HG03280 (cell line): Measurements from ENCODE around the gene FHOD3.
"Not testable (repeated sequence)": the region's sequence is repeated elsewhere in the genome, so short reads cannot be mapped to it uniquely, and the experiment has no call there.

ENCODE experiments used
- ATAC-seq: cut with Tn5 transposase; IDR thresholded peaks from one replicate; pipeline ENCODE4 v1.9.1; 2021; ENCODE audit warnings: mild to moderate bottlenecking, moderate library complexity; ENCODE audit not compliant: unreplicated experiment

FHOD3 gene

GRCh38 chr18:36441426-36442240 is 144.1 kb downstream of the FHOD3 start:
- ATAC-seq: no peak

- no peak for ATAC-seq
Observed at GRCh38 chr18:36442717-36443116, 145.2 kb downstream of the FHOD3 start.

GRCh38 chr18:36446059-36446458 is 148.5 kb downstream of the FHOD3 start:
- ATAC-seq: no peak

- ATAC-seq: no peak
Observed at GRCh38 chr18:36448384-36449290, 151.1 kb downstream of the FHOD3 start.

GRCh38 chr18:36449451-36449850 is 151.9 kb downstream of the FHOD3 start:
- no peak for ATAC-seq

- ATAC-seq: no peak
Observed at GRCh38 chr18:36450264-36450663, 152.8 kb downstream of the FHOD3 start.

- no peak for ATAC-seq
Observed at GRCh38 chr18:36451454-36452251, 154.1 kb downstream of the FHOD3 start.

- ATAC-seq: no peak
Observed at GRCh38 chr18:36454245-36454644, 156.7 kb downstream of the FHOD3 start.

GRCh38 chr18:36454848-36455458 is 157.4 kb downstream of the FHOD3 start:
- no peak for ATAC-seq

- no peak for ATAC-seq
Observed at GRCh38 chr18:36455931-36456330, 158.4 kb downstream of the FHOD3 start.

GRCh38 chr18:36456622-36457021 is 159.1 kb downstream of the FHOD3 start:
- ATAC-seq: no peak

- no peak for ATAC-seq
Observed at GRCh38 chr18:36457683-36458082, 160.2 kb downstream of the FHOD3 start.

GRCh38 chr18:36458306-36458705 is 160.8 kb downstream of the FHOD3 start:
- no peak for ATAC-seq

- ATAC-seq: no peak
Observed at GRCh38 chr18:36459203-36459602, 161.7 kb downstream of the FHOD3 start.

- ATAC-seq: no peak
Observed at GRCh38 chr18:36459786-36460185, 162.3 kb downstream of the FHOD3 start.

- no peak for ATAC-seq
Observed at GRCh38 chr18:36460324-36460850, 162.9 kb downstream of the FHOD3 start.

GRCh38 chr18:36460854-36461253 is 163.3 kb downstream of the FHOD3 start:
- no peak for ATAC-seq

- ATAC-seq: no peak
Observed at GRCh38 chr18:36461551-36461987, 164.1 kb downstream of the FHOD3 start.

- not testable (repeated sequence) for ATAC-seq
Observed at GRCh38 chr18:36463516-36463915, 166.0 kb downstream of the FHOD3 start.

GRCh38 chr18:36464126-36464651 is 166.7 kb downstream of the FHOD3 start:
- no peak for ATAC-seq
